Activated T-helper 2 cell treated with anti-CD3 and anti-CD28 coated beads, Interferon-gamma antibody, Interleukin-2, Interleukin-4, amounts not matched to agents 10 μg/mL and 5 μg/mL and 100 μg/mL, durations not matched to agents 14 hours and 24 hours and 36 hours (primary cell): Measurements from ENCODE around the gene ERBB4. TPM values are rescaled to one million over a fixed set of nuclear protein-coding genes. Genes with fewer than 3 reads are reported as not detected.
"Not testable (repeated sequence)": the region's sequence is repeated elsewhere in the genome, so short reads cannot be mapped to it uniquely, and the experiment has no call there.

Experiments
- DNase-seq: peaks from one replicate; pipeline ENCODE4 v3.0.0; 2021; ENCODE audit warnings: low spot score
- H3K27ac Mint-ChIP-seq: one replicate; pipeline ENCODE4 v1.8.0; 2021; ENCODE audit warnings: mixed read lengths
- H3K27me3 Mint-ChIP-seq: one replicate; pipeline ENCODE4 v1.8.0; 2021; ENCODE audit warnings: low read depth, mixed read lengths
- H3K36me3 Mint-ChIP-seq: one replicate; pipeline ENCODE4 v1.8.0; 2021; ENCODE audit warnings: low read depth, mixed read lengths
- H3K4me1 Mint-ChIP-seq: one replicate; pipeline ENCODE4 v1.8.0; 2021; ENCODE audit warnings: low read depth, mixed read lengths
- H3K4me3 Mint-ChIP-seq: one replicate; pipeline ENCODE4 v1.8.0; 2021; ENCODE audit warnings: low read depth, mild to moderate bottlenecking, moderate library complexity, mixed read lengths
- H3K9me3 Mint-ChIP-seq: one replicate; pipeline ENCODE4 v1.8.0; 2021; ENCODE audit warnings: mixed read lengths
- intact Hi-C: fragments of 100-400 bp; cut with micrococcal nuclease; formaldehyde crosslinking; loops from one replicate; pipeline ENCODE4 v1.15.1; 2023
- total RNA-seq: library from RNA; stranded (reverse); gene quantifications from 2 replicates; pipeline ENCODE4 v1.2.3, GENCODE V29; 2022

ERBB4 gene
- total RNA-seq, 1 donor from 2014 or later, result not detected

DNA sequence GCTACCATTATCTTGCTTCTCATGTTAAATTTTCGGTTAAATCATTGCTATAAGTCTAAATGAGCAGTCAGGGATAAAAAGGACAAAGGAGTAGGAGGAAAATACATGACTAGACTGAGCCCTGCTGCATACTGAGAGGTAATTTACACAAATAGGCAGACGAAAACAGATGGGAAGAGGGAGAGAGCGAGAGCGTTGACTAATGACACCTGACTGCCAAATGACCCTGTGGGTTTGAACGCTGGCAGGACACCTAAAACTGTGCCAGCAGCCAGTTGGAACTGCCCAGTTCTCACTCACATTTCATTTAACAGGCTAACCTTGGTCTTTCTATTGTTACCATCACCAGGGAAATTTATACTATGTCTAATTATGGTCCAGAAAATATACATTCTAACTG lies 1004.0 kb downstream of the ERBB4 start:
- intact Hi-C loops, result no loop called here
- Mint-ChIP-seq H3K4me1 (no peaks in the 10 kb centered on the region), H3K27me3 (no peaks in the 10 kb centered on the region), H3K27ac (no peak overlapping the region), H3K36me3 (no peaks in the 10 kb centered on the region), H3K9me3 (no peaks in the 10 kb centered on the region), H3K4me3 (no peak overlapping the region)
- no peak for DNase-seq

GRCh38 chr2:211524248-211524647 lies 1014.4 kb downstream of the ERBB4 start:
- H3K4me3 Mint-ChIP-seq, H3K4me1 Mint-ChIP-seq, H3K27ac Mint-ChIP-seq, H3K27me3 Mint-ChIP-seq, intact Hi-C loops, H3K9me3 Mint-ChIP-seq, H3K36me3 Mint-ChIP-seq, DNase-seq: not testable (repeated sequence)

- Mint-ChIP-seq H3K36me3 (no peaks in the 10 kb centered on the region), H3K27me3 (no peaks in the 10 kb centered on the region), H3K9me3 (peaks cover 5% of the 10 kb centered on the region), H3K27ac (no peak overlapping the region), H3K4me3 (no peak overlapping the region), H3K4me1 (no peaks in the 10 kb centered on the region)
- DNase-seq, result no peak
- intact Hi-C loops, result no loop called here
Observed at GRCh38 chr2:211516537-211516936, 1022.1 kb downstream of the ERBB4 start.

DNA sequence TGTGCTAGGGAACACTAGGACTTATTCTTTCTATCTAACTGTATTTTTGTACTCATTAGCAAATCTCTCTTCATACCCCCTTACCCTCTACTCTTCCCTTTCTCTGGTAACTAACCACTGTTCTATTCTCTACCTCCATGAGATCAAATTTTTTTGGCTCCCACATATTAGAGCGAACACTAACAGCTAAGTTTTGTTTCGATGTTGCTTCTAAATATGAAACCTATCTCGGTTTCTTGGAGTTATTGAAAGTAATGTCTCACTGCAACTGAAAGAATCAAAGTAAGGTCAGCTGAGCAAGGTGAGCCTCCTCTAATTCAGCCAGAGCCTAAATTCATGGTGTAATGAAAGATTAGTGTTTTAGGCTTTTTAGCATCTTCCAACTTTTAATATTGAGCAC lies 1024.6 kb downstream of the ERBB4 start:
- Mint-ChIP-seq H3K4me1 (no peaks in the 10 kb centered on the region), H3K4me3 (no peak overlapping the region), H3K9me3 (peaks cover 5% of the 10 kb centered on the region), H3K36me3 (no peaks in the 10 kb centered on the region), H3K27me3 (no peaks in the 10 kb centered on the region), H3K27ac (no peak overlapping the region)
- intact Hi-C loops, result no loop called here
- DNase-seq, result no peak

DNA sequence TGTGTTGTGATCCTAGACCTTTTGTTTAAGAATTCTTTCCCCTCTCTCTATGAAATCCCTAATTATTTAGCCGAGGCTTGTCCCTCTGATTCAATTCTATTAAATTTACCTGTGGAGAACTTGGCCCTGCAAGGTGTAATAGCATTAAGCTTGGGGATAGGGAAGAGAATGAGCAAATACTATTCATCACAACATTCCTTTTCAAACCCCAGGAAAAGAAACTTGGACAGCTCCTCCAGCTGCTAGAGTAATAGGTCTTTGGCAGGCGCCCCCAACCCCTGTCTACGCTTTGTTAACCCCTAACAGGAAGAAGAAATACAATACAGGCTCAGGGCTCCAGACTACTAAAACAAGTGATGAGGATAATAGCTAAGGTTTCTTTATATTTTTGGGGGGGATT lies 1025.2 kb downstream of the ERBB4 start:
- no peaks in the 10 kb centered on the region for H3K36me3 Mint-ChIP-seq
- no peak for DNase-seq
- H3K4me3 Mint-ChIP-seq, result no peak overlapping the region
- H3K27me3 Mint-ChIP-seq, result no peaks in the 10 kb centered on the region
- H3K27ac Mint-ChIP-seq, result no peak overlapping the region
- no peaks in the 10 kb centered on the region for H3K4me1 Mint-ChIP-seq
- peaks cover 5% of the 10 kb centered on the region for H3K9me3 Mint-ChIP-seq
- intact Hi-C loops, result no loop called here

DNA sequence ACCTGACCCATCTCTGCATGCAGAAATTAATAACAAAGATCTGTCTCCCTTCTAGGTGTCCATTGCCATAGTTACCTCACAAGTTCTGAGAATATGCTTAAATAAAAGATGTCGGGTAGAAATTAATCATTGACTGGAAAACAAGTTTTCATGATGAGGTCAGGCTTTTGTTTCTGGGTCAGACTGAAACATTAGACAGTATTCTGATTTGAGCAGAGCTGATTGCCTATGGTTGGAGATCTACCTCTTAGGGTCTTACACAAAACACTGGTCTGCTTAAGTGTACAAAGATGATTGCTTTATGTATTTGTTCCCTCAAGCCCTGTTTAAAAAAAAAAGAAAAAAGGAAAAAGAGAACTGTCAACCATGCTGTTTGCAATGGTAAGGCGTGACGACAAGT lies 1025.8 kb downstream of the ERBB4 start:
- Mint-ChIP-seq H3K4me3 (no peak overlapping the region), H3K27me3 (no peaks in the 10 kb centered on the region), H3K36me3 (no peaks in the 10 kb centered on the region), H3K27ac (no peak overlapping the region), H3K9me3 (peaks cover 3% of the 10 kb centered on the region), H3K4me1 (no peaks in the 10 kb centered on the region)
- DNase-seq, result no peak
- intact Hi-C loops, result no loop called here

DNA sequence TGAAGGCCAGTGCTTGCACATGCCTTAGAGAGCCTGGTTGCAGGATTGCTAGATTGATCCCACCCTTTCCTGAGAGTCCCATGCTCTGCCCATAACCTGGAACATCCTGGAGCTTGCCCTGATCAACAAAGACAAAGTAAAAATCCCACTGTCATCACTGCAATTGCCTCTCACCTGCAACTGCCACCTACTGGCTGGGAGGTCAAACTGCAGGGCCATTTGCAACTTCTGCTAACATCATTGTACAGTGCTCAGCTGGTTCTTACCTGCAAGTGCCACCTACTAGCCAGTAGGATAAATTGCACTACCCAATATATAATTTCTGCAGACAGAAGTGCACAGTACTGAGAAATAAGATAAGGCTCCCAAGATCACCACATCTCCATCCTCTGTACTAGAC lies 1034.7 kb downstream of the ERBB4 start:
- Mint-ChIP-seq H3K36me3 (no peaks in the 10 kb centered on the region), H3K27me3 (no peaks in the 10 kb centered on the region), H3K4me1 (no peaks in the 10 kb centered on the region), H3K27ac (no peak overlapping the region), H3K4me3 (no peak overlapping the region), H3K9me3 (peaks cover 9% of the 10 kb centered on the region)
- intact Hi-C loops, result no loop called here
- DNase-seq, result no peak

DNA sequence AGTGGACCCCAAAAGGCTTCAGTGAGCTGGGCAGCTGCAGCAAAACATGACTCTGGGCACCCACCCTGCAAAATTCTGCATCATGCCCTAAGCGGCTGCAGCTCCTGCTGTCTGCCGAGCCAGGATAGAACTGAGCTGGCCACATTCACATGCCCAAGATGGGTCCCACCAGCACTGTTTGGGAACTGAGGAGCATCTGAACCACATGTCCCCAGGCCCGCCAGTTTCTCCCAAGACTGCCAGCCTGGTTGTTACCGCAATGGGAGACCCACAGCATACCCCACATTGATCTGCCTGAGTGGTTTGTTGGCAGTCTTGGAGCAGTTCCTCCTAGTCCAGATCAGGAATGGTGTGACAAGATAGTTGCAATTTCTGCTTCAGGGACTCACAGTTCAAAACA lies 1035.4 kb downstream of the ERBB4 start:
- Mint-ChIP-seq H3K4me3 (no peak overlapping the region), H3K4me1 (no peaks in the 10 kb centered on the region), H3K9me3 (peaks cover 9% of the 10 kb centered on the region), H3K36me3 (no peaks in the 10 kb centered on the region), H3K27me3 (no peaks in the 10 kb centered on the region), H3K27ac (no peak overlapping the region)
- intact Hi-C loops, result no loop called here
- DNase-seq, result no peak

GRCh38 chr2:211498551-211499205 lies 1039.9 kb downstream of the ERBB4 start:
- H3K27ac Mint-ChIP-seq, result no peak overlapping the region
- no peaks in the 10 kb centered on the region for H3K27me3 Mint-ChIP-seq
- no peak overlapping the region for H3K4me3 Mint-ChIP-seq
- intact Hi-C loops, result no loop called here
- no peak for DNase-seq
- no peaks in the 10 kb centered on the region for H3K36me3 Mint-ChIP-seq
- no peaks in the 10 kb centered on the region for H3K9me3 Mint-ChIP-seq
- H3K4me1 Mint-ChIP-seq, result no peaks in the 10 kb centered on the region

DNA sequence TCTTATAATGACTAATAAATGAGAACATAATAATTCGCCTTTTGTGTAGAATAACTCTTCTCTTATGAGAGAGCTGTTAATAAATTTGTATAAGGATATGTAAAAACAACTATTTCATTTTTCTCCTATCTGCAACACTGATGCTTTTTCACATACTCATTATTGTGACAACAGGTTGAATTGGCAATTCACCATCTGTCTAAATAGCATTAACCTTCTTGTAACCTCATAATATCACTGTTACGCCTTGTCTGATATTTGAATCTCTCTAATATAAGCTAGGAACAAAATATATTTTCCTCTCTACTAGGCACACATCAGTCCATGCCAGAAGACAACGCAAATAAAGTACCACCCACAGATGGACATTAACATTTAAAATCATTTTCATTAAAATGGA lies 1043.3 kb downstream of the ERBB4 start:
- H3K4me1 Mint-ChIP-seq, result no peaks in the 10 kb centered on the region
- no peaks in the 10 kb centered on the region for H3K9me3 Mint-ChIP-seq
- intact Hi-C loops, result no loop called here
- no peak for DNase-seq
- H3K27me3 Mint-ChIP-seq, result no peaks in the 10 kb centered on the region
- H3K36me3 Mint-ChIP-seq, result no peaks in the 10 kb centered on the region
- H3K4me3 Mint-ChIP-seq, result no peak overlapping the region
- H3K27ac Mint-ChIP-seq, result no peak overlapping the region

- Mint-ChIP-seq H3K27me3 (no peaks in the 10 kb centered on the region), H3K4me3 (no peak overlapping the region), H3K27ac (no peak overlapping the region), H3K4me1 (no peaks in the 10 kb centered on the region), H3K36me3 (no peaks in the 10 kb centered on the region), H3K9me3 (no peaks in the 10 kb centered on the region)
- intact Hi-C loops, result no loop called here
- DNase-seq, result no peak
Observed at GRCh38 chr2:211494536-211494935, 1044.1 kb downstream of the ERBB4 start.

DNA sequence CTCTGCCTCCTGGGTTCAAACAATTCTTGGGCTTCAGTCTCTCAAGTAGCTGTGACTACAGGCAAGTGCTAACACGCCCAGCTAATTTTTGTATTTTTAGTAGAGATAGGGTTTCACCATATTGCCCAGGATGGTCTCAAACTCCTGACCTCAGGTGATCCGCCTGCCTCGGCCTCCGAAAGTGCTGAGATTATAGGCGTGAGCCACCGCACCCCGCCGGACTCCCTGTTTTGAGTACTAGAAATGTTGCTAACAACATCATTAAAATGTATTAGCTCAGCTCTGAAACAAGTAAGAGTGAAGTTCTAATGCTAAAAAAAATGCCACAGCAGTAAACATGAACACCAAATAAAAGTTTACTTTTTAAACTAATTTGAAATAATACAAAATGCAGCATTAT lies 1044.5 kb downstream of the ERBB4 start:
- Mint-ChIP-seq H3K4me1 (no peaks in the 10 kb centered on the region), H3K36me3 (no peaks in the 10 kb centered on the region), H3K9me3 (no peaks in the 10 kb centered on the region), H3K27ac (no peak overlapping the region), H3K27me3 (no peaks in the 10 kb centered on the region), H3K4me3 (no peak overlapping the region)
- intact Hi-C loops, result no loop called here
- DNase-seq, result no peak

DNA sequence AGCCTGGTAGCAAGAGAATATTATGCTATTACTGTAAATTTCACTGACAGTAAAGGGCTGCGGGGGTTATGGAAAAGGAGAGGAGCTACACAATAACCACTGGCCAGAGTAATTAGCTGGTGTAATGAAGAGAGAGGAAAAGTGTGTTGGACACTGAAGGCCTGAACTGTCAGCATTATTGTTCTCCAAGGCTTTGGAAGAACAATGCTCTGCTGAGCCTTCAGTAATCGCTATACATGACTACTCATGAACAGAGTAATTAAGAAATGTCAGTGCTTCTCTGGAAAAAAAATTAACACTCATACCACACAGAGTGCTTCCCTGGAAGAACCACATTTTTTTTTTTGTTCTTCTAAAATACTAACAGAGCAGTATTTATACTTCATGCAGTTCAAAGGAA lies 1050.9 kb downstream of the ERBB4 start:
- Mint-ChIP-seq H3K4me3 (no peak overlapping the region), H3K27ac (no peak overlapping the region), H3K36me3 (no peaks in the 10 kb centered on the region), H3K27me3 (no peaks in the 10 kb centered on the region), H3K4me1 (no peaks in the 10 kb centered on the region), H3K9me3 (no peaks in the 10 kb centered on the region)
- intact Hi-C loops, result no loop called here
- no peak for DNase-seq

DNA sequence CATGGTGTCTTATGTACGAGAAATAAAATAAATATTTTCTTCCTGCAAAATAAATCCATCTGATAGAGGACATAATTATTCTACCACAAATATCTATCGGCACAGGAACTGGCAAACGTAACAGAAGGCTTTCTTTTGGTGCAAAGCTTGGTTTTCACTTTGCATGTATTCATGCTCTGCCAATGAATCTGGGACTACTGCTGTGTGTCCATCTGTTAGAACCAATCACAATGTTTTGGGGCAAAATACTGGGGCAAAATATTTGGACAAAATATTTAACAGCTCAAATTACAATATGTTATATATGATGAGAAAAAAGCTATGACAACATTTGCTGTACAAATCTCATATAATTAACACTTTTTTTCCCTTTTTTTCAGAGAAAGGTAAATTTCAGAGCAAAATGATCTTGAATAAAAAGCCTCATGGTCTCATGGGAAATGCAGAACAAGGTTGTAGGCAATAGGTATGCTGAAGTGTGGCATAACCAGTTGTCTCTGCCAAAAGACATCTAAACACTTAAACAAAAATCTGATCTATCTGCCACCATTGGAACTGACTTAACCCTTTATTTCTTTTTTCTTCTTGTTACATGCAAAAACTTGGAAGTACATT lies 1059.0 kb downstream of the ERBB4 start:
- no peaks in the 10 kb centered on the region for H3K9me3 Mint-ChIP-seq
- intact Hi-C loops, result no loop called here
- DNase-seq, result no peak
- H3K27ac Mint-ChIP-seq, result no peak overlapping the region
- no peak overlapping the region for H3K4me3 Mint-ChIP-seq
- no peaks in the 10 kb centered on the region for H3K4me1 Mint-ChIP-seq
- H3K36me3 Mint-ChIP-seq, result no peaks in the 10 kb centered on the region
- no peaks in the 10 kb centered on the region for H3K27me3 Mint-ChIP-seq
